HG03139 (cell line): ENCODE data around the gene SLC25A5.
"Not testable (repeated sequence)": the region's sequence is repeated elsewhere in the genome, so short reads cannot be mapped to it uniquely, and the experiment has no call there.

ENCODE experiments used
- ATAC-seq: cut with Tn5 transposase; IDR thresholded peaks from one replicate; pipeline ENCODE4 v1.9.1; 2021; ENCODE audit not compliant: unreplicated experiment

Gene SLC25A5

GRCh38 chrX:119475389-119476101, 7.3 kb downstream of the SLC25A5 start:
- ATAC-seq: no peak

DNA sequence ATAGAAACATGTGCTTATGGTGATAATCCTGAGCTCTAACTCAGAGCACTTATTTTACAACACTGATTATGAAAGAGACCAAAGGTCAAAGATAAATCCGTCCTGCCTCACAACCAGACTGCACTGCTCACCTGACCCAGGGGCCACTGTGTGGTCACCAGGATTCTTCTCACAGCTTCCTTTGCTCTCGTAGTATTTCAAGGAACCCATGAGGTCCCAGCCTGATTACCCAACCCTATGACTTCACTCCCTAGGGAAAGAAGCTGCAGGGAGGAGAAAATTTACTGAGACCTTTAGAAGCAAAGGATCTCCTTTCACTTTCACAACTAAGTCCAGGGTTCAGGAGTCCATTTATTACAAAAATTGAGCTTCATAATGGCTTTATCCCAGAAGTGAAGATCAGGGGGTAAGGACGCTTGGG, 9.6 kb downstream of the SLC25A5 start:
- ATAC-seq: no peak

- no peak for ATAC-seq
Measured at GRCh38 chrX:119478504-119478903, 10.3 kb downstream of the SLC25A5 start.

DNA sequence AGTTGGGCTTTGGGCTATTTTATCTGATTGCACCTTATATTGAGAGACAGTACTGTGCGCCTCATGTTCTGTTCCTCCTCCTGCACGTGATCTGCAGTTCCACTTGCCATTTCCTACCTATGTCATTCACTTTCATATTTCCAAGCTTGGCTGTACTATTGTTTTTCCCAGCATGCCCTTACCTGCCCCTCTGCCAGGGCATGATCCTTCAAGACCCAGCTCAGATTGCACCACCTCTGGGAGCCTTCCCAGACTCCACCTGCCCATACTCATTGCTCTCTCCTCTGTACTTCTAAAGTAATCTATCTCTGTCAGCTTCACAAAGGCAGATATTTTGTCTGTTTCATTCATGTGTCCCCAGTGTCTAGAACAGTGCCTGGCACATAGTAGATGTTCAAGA, 11.6 kb downstream of the SLC25A5 start:
- no peak for ATAC-seq

- no peak for ATAC-seq
Measured at GRCh38 chrX:119481323-119481801, 13.1 kb downstream of the SLC25A5 start.

- no peak for ATAC-seq
Measured at GRCh38 chrX:119482041-119482440, 13.8 kb downstream of the SLC25A5 start.

DNA sequence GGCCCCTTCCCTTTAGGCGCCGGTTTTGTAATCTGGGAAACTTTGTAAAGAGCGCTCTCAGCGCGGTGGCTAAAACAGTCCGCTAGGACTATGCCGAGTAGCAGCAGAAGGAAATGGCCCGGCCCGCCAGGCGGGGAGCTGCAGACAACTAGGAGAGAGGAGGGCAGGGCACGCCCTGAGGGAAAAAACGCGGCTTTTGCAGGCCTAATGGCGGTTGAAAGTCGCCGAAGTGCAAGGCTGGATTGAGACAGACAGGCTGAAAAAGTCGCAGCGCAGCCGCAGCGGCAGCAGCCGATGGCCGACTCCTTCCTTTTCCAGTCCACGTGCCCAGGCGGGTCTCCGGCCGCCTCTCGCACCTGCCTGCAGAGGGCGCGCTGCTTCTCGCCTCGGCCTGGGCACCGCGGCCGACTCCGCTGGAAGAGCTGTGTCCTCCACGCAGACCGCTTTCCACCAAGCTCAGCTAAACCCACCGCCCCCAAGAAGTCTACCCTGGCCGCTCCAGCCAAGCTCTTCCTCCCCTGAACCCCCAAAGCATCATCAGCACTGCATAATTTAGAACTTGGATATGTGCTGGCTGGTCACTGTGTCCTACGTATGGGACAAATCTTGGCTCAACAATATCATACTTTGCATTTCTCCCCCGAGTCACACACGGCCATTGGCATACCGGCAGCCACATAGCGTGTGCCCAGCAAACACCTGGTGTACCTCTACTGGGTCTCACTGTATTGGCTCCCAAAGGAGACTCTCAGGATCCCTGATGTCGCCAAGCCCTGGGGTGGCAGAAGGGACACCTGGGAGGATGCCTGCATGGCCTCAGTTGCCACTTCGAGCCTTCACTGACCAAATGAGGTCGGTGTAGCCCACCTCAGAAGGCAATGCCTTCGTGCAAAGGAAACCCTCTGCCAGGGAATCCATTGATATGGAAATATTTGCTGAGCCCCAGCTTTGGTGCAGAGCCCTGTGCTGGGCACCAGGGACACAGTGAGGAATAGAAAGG, 14.5 kb downstream of the SLC25A5 start:
- ATAC-seq: peak; percentile 91

GRCh38 chrX:119486745-119487144, 18.5 kb downstream of the SLC25A5 start:
- no peak for ATAC-seq

- ATAC-seq: not testable (repeated sequence)
Measured at GRCh38 chrX:119487766-119488165, 19.5 kb downstream of the SLC25A5 start.

DNA sequence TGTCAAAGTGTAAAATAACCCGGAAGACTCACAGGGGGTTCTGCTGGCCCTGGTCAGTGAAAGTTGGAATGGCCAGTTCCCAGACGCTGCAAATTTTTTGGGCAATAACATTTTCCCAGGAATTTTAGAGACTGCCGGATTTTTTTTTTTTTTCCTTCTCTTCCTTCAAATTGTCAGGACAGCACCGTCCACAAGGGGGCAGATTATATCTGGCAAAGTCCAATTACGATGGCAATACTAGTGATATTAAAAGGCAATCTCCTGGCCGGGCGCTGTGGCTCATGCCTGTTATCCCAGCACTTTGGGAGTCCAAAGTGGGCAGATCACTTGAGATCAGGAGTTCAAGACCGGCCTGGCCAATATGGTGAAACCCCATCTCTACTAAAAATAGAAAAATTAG, 20.5 kb downstream of the SLC25A5 start:
- no peak for ATAC-seq

DNA sequence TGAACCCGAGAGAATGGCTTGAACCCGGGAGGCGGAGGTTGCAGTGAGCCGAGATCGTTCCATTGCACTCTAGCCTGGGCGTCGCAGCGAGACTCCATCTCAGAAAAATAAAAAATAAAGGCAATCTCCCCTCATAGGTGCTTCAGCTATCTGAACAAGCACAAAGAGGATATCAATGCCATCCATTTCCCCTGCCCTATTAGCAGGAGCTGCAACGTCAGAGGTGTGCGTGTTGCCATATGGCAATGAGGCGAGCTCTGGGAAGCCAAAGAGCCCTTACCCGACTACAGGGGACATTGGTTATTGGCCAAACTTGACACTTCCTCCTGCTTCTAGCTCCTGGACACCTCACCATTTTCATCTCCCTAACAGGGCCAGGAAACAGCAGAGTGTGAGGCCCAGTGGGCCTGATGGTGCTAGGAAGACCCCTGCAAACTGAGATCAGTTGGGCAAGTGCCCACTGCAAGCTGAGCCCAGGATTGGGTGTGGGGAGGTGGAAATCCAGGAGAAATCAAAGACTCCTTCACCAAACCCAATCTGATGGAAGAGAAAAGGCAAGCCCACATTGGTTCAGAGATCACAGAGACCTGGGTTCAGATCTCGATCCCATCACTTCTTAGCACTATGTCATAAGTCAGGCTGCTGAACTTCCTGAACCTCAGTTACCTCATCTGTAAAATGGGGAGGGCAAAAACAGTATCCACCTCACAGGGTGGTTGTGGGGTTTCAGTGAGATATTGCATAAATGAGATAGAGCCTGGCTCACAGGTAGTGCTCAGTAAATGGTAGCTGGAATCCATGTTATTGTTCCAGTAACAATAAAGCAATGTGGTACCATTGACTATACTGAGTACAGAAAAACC, 21.2 kb downstream of the SLC25A5 start:
- no peak for ATAC-seq

- ATAC-seq: no peak
Measured at GRCh38 chrX:119492463-119492862, 24.2 kb downstream of the SLC25A5 start.

- ATAC-seq: not testable (repeated sequence)
Measured at GRCh38 chrX:119493851-119494495, 25.7 kb downstream of the SLC25A5 start.

DNA sequence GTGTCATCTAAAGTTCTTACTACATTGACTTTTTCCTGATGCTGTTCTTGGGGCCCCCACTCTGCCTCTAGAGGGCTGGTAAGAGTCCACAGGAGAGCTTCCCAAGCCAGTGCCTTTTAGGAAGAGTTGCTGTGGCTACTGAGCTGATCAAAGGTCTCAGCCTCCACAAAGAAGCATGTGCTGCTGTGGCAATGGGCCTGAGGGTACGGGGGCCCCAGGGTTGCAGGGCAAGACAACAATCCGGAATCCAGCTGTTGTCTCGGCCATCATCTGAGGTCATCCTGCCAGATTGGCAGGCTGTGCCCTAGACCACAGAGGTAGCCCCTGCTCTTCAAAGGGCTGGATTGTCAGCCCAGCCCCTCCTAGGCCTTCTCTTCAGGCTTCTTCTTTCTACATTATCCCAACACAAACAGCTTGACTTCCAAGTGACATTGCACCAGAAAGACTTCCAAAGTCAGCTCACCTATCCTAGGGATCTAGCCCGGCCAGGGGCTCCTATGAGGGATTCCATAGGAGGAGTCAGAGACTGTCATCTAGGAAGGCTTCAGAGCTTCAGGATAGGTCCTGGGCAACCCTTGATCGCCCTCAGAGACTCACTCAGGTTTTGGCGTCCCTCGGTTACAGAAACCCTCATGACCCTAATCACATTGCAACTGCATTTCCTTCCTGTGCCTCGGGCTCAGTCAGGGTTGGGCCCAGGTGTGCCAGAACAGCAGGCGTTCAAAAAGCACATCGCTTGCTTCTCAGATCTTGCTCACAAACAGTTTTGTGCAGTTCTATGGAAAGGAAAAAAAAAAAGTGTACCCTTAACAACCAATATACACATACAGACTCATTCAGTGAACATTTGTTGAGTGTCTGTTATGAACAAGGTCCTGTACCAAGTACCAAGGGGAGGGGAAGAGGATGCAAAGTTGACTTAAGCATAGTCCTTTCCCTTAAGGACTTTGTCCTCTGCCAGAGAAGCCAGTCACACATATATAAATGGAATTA, 27.8 kb downstream of the SLC25A5 start:
- ATAC-seq: no peak

DNA sequence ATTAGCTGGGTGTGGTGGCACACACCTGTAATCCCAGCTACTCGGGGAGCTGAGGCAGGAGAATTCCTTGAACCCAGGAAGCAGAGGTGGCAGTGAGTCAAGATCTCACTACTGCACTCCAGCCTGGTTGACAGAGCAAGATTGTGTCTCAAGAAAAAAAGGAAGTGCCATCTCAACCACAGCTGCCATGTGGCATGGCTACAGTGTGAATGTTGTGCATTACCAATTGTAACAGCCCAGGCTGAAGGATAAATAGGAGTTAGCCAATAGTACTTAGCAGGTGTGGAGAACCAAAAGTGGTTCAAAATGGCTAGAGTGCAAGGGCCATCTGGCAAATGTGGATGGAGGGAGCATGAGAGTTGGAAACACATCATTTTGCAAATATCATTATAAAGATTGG, 28.9 kb downstream of the SLC25A5 start:
- no peak for ATAC-seq

DNA sequence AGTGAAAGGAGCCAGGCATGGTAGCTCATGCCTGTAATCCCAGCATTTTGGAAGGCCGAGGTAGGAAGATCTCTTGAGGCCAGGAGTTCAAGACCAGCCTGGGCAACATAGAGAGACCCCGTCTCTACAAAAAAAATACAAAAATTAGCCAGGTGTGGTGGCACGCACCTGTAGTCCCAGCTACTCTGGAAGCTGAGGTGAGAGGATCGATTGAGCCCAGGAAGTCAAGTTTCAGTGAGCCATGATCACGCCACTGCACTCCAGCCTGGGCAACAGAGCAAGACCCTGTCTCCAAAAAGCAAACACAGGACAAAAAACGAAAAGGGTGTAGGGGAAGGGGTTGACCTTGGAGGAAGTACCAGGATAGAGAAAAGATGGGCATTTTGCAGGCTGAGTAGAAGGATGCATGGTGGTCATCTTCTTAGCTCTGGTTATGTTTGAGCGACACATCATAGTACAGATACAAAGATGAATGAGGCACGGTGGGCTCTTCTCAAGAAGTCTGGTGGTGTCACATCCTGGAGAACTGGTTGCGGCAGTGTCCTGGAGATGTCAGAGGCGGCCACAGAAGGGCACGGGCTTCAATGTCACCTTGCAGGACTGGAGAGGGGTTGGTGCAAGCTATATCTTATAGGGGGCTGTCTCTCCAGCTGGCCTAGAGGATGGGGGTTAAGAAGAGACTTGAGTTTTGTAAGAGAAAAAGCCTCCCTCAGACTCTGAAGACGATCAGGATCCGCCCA, 32.0 kb downstream of the SLC25A5 start:
- ATAC-seq: no peak

- no peak for ATAC-seq
Measured at GRCh38 chrX:119501511-119502148, 33.4 kb downstream of the SLC25A5 start.
